HEK293 (cell line): ENCODE data around the gene DNAJA1.

Experiments used
- ATF2 ChIP-seq: fragments of 450-650 bp; formaldehyde crosslinking; IDR thresholded peaks from 2 replicates; pipeline ENCODE4 v1.5.1; 2016; ENCODE audit warnings: missing biosample characterization, missing genetic modification characterization, low read depth
- CTCF ChIP-seq: fragments of 450-650 bp; formaldehyde crosslinking; IDR thresholded peaks from 2 replicates; pipeline ENCODE4 v1.5.1; 2016; ENCODE audit warnings: missing biosample characterization, missing genetic modification characterization
- TCF7L2 ChIP-seq: IDR thresholded peaks from 2 replicates; pipeline ENCODE4 v1.6.1; 2011; ENCODE audit warnings: low read depth, mild to moderate bottlenecking, inconsistent platforms, low read length, moderate library complexity, borderline replicate concordance
- YY1 ChIP-seq: fragments of 450-650 bp; formaldehyde crosslinking; IDR thresholded peaks from 2 replicates; pipeline ENCODE4 v1.5.1; 2018; ENCODE audit warnings: missing biosample characterization, missing genetic modification characterization
- ZNF26 ChIP-seq: fragments of 450-650 bp; formaldehyde crosslinking; IDR thresholded peaks from 2 replicates; pipeline ENCODE4 v1.5.1; 2016; ENCODE audit warnings: missing biosample characterization, missing genetic modification characterization

- TF ChIP-seq YY1 (no peak), CTCF (tag by site-specific recombination) (no peak), ZNF26 (tag by site-specific recombination) (no peak), ATF2 (tag by site-specific recombination) (no peak), TCF7L2 (no peak)
Observed at GRCh38 chr9:33023661-33024060, 1.4 kb upstream of the DNAJA1 start.
